H1 (cell line): Measurements from ENCODE around the gene VPS13D. TPM values are rescaled to one million over a fixed set of nuclear protein-coding genes. Genes with fewer than 3 reads are reported as not detected.

Source experiments
- CHD7 ChIP-seq: fragments of 300-600 bp; sonication (generic); IDR thresholded peaks from 2 replicates; pipeline ENCODE4 v1.7.1; 2012; ENCODE audit warnings: low read length, moderate library complexity, mild to moderate bottlenecking, inconsistent platforms; ENCODE audit not compliant: insufficient replicate concordance
- CREB1 ChIP-seq: IDR thresholded peaks from 2 replicates; pipeline ENCODE4 v1.6.1; 2012; ENCODE audit warnings: inconsistent platforms
- CTCF ChIP-seq, 3 experiments: IDR thresholded peaks; 1 replicate in 2 of 3; 2 replicates in 1 of 3; pipeline versions ENCODE4 v1.5.1 to v1.6.1; 2011; ENCODE audit warnings: low read length in 3 of 3, mild to moderate bottlenecking in 3 of 3, inconsistent platforms in 2 of 3, low read depth in 1 of 3, moderate library complexity in 1 of 3; ENCODE audit not compliant: insufficient read depth in 1 of 3; ENCODE audit errors: control extremely low read depth in 1 of 3
- polyA plus RNA-seq, 7 experiments: library from polyadenylated mRNA; depleted of rRNA in 3 of 7; stranded (reverse) in 5 of 7; unstranded in 2 of 7; fragments of >200 nt in 5 of 7; fragments of 200-250 nt in 2 of 7; gene quantifications; 1 replicate in 5 of 7; 2 replicates in 1 of 7; 4 replicates in 1 of 7; pipeline versions ENCODE4 v1.2.1 to v1.2.3, GENCODE V29; 2011 to 2013; ENCODE audit warnings: missing spikeins in 2 of 7, mixed read lengths in 2 of 7
- total RNA-seq: library from RNA; stranded (reverse); fragmentation: NEBNext Ultra II Directional; extraction: Animal tissue kit (Norgen Biotek cat#: 25700); gene quantifications from 2 replicates; pipeline ENCODE4 v1.2.1, GENCODE V29; 2021

Gene VPS13D
- total and polyA plus RNA-seq, 2 of the 8 experiments (the other 6 are each of a cell fraction or from before 2014, with no cell fraction given): 10.9 to 31.2 TPM

GRCh38 chr1:12451560-12451900 lies 221.7 kb downstream of the VPS13D start (continued):
- TF ChIP-seq CHD7: no peak
- no peak for TF ChIP-seq CREB1
- TF ChIP-seq CTCF (IDR thresholded peaks at IDR 0.05; ENCODE audit: control extremely low read depth in 1 of 3, insufficient read depth in 1 of 3, low read depth in 1 of 3, low read length in 3 of 3): no peak
